Sigmoid colon (tissue), 4 donors: ENCODE measurements around the gene COL5A2.

Experiments used
- POLR2AphosphoS5 ChIP-seq, 4 donors: sonication (generic); formaldehyde crosslinking; IDR thresholded peaks; one replicate each; pipeline ENCODE4 v1.6.1; 2017; ENCODE audit warnings: antibody characterized with exemption in 4 of 4
- TF ChIP-seq, protein P1 (sequence below), 4 experiments: fragments of 450-650 bp in 3 of 4; fragments of 200-600 bp in 1 of 4; IDR thresholded peaks; one replicate each; pipeline ENCODE4 v1.5.1; 2016 to 2019; ENCODE audit warnings: antibody characterized with exemption in 4 of 4, mild to moderate bottlenecking in 3 of 4, moderate library complexity in 2 of 4

DNA sequence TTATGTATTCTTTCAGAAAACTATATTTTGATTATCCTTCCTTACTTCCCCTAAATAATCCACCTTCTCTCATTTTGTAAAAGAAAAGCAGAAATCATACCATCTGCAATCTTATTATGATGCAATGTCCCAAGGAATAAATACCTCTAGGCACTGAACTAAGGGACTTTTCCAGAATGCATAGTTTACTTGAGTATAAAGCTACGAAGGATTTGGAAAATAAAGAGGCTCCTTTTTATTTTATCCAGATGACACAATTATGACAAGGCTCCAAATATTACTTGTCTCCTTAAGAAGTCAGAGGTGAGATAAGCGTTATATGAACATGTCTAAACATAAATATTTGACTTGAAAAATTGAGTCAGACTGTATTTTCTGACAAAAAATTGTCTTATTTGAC lies 133.2 kb downstream of the COL5A2 start:
- TF ChIP-seq POLR2AphosphoS5 (IDR thresholded peaks at IDR 0.05), result no peak
- TF ChIP-seq, protein P1, sequence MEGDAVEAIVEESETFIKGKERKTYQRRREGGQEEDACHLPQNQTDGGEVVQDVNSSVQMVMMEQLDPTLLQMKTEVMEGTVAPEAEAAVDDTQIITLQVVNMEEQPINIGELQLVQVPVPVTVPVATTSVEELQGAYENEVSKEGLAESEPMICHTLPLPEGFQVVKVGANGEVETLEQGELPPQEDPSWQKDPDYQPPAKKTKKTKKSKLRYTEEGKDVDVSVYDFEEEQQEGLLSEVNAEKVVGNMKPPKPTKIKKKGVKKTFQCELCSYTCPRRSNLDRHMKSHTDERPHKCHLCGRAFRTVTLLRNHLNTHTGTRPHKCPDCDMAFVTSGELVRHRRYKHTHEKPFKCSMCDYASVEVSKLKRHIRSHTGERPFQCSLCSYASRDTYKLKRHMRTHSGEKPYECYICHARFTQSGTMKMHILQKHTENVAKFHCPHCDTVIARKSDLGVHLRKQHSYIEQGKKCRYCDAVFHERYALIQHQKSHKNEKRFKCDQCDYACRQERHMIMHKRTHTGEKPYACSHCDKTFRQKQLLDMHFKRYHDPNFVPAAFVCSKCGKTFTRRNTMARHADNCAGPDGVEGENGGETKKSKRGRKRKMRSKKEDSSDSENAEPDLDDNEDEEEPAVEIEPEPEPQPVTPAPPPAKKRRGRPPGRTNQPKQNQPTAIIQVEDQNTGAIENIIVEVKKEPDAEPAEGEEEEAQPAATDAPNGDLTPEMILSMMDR (IDR thresholded peaks at IDR 0.05), result no peak
